SK-N-DZ (cell line): ENCODE results near the gene ATP8B1.
A peak's percentile ranks its signal among the peaks of the same experiment; 100 is the strongest.

Experiments used
- DNase-seq: peaks from one replicate; pipeline ENCODE4 v3.0.0-alpha.2; 2015; ENCODE audit warnings: low spot score
- small RNA-seq, 2 experiments: library from RNA; depleted of rRNA; stranded (forward); fragments of <200 nt; gene quantifications; one replicate each; pipeline ENCODE3, GENCODE V24; 2014

Gene ATP8B1

GRCh38 chr18:57627488-57627887 lies 175.6 kb downstream of the ATP8B1 start:
- DNase-seq, result peak; percentile 22

- no peak for DNase-seq
Observed at GRCh38 chr18:57624988-57625387, 178.1 kb downstream of the ATP8B1 start.

GRCh38 chr18:57621246-57621604 lies 181.9 kb downstream of the ATP8B1 start:
- DNase-seq, result no peak

- DNase-seq, result no peak
Observed at GRCh38 chr18:57619876-57620275, 183.2 kb downstream of the ATP8B1 start.

- DNase-seq, result no peak
Observed at GRCh38 chr18:57618910-57619309, 184.2 kb downstream of the ATP8B1 start.

GRCh38 chr18:57603871-57604270 lies 199.2 kb downstream of the ATP8B1 start:
- no peak for DNase-seq

Small RNA genes lying within 50 kb of the gene (small RNA-seq; reads per million reads assigned to genes)
- gene RNU6-742P, result 0 reads per million in 2 experiments
